HS-5 (cell line): Measurements from ENCODE around the gene SMS.

ENCODE experiments used
- DNase-seq: peaks from one replicate; pipeline ENCODE4 v3.0.0-alpha.2; 2012; ENCODE audit warnings: low read depth

Gene SMS

GRCh38 chrX:22039541-22039940, 99.0 kb downstream of the SMS start:
- no peak for DNase-seq

- DNase-seq = no peak
Measured at GRCh38 chrX:22040184-22040583, 99.7 kb downstream of the SMS start.

- DNase-seq = no peak
Measured at GRCh38 chrX:22041907-22042530, 101.5 kb downstream of the SMS start.

- DNase-seq = no peak
Measured at GRCh38 chrX:22043872-22044271, 103.4 kb downstream of the SMS start.
